Stimulated activated CD4-positive, alpha-beta T cell treated with anti-CD3 and anti-CD28 coated beads, Interleukin-1b, Interleukin-23, amount 100 ng/mL, for 1 hour (primary cell): ENCODE measurements around the gene LSS.
"Not testable (repeated sequence)": the region's sequence is repeated elsewhere in the genome, so short reads cannot be mapped to it uniquely, and the experiment has no call there.

Experiments
- DNase-seq, 2 donors: peaks; one replicate each; pipeline ENCODE4 v3.0.0-alpha.2; 2020; ENCODE audit warnings: low read depth in 2 of 2

LSS gene

GRCh38 chr21:46205166-46205565 lies 23.4 kb downstream of the LSS start:
- DNase-seq, result no peak

GRCh38 chr21:46203203-46203600 lies 25.4 kb downstream of the LSS start:
- no peak for DNase-seq

GRCh38 chr21:46202592-46203202 lies 25.9 kb downstream of the LSS start:
- DNase-seq, result no peak

DNA sequence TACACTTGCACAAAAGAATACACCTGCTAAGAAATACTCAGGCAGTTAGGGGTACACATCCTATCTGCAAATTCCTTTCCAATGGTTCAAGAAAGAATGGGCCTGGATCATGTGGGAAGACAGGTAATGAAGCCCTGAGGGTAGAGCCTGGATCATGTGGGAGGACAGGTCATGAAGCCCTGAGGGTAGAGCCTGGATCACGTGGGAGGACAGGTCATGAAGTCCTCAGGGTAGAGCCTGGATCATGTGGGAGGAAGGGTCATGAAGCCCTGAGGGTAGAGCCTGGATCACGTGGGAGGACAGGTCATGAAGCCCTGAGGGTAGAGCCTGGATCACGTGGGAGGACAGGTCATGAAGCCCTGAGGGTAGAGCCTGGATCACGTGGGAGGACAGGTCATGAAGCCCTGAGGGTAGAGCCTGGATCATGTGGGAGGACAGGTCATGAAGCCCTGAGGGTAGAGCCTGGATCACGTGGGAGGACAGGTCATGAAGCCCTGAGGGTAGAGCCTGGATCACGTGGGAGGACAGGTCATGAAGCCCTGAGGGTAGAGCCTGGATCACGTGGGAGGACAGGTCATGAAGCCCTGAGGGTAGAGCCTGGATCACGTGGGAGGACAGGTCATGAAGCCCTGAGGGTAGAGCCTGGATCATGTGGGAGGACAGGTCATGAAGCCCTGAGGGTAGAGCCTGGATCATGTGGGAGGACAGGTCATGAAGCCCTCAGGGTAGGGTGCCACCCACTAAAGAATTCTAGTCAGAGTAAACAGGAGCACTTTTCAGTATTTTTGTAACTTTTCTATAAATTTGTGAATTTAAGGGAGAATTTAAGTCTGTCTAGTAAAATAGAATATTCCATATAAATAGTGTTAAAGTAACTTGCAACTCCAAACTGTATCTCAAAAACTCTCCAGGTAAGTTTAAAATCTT lies 27.4 kb downstream of the LSS start:
- DNase-seq, result not testable (repeated sequence)

GRCh38 chr21:46199436-46200373 lies 28.9 kb downstream of the LSS start:
- no peak for DNase-seq

DNA sequence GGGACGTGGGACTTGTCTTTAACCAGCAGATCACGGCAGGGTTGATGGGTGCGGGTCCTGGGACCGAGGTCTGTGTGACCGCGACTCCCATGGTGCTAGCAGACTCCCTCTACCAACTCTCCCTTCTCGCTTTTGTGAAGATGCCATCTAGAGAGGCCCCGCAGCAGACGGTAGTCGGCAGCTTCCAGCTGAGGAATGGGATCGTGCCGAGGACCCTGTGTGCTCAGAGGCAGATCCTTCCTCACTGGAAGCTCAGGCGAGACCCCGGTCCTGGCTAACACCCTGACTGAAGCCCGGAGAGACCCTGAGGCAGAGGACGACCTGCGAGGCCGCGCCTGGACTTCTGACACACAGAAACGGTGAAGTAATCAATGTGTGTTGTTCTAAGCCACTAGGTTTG lies 31.8 kb downstream of the LSS start:
- no peak for DNase-seq

DNA sequence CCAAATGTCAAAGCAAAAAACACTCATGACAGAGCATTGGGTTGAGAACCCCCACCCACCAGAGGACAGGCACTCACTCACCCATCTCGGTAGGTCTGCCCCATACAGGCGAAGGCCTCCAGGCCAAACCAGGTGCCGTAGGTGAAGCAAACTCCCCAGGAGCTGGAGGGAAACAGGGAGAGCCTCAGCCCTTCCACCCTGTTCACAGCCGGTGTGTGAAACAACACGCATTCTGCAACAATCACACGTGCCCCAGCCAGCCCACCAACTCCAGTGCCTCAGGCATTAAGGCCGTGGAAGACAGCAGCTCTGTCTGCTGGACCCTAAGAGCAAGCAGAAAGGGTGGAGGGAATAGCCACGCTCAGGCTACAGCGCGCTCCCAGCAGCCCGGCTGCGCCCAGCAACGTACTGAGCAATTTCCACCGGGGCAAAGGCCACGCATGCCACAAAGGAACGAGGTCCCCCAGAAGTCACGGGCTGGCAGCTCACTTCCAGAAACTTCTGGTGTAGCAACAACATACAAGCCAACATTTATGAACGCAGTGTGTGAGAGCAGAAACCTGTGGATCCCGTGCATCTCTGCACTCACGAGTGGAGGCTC lies 32.9 kb downstream of the LSS start:
- DNase-seq, result no peak

- no peak for DNase-seq
Measured at GRCh38 chr21:46194374-46195334, 33.9 kb downstream of the LSS start.

DNA sequence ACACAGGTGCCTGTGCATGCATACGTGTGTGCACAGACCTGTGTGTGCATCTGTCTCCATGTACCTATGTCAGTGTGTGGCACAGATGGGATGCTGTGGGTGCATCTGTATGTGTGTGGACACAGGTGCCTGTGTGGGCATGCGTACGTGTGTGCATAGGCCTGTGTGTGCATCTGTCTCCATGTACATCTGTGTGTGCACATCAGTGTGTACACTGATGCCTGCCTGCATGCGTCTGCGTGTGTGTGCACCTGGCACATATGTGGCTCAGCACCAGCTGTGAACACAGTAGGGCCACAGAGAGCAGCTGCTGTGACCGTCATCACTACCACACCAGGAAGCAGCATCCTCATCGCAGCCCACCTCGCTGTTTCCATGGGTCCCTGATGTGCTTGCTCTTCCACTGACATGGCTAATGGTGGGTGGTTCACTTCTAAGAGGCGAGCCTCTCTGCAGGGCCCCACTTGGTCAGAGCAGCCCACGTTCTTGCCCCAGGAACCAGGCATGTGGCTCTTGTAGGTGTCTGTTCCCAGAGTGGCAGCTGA lies 34.7 kb downstream of the LSS start:
- no peak for DNase-seq

DNA sequence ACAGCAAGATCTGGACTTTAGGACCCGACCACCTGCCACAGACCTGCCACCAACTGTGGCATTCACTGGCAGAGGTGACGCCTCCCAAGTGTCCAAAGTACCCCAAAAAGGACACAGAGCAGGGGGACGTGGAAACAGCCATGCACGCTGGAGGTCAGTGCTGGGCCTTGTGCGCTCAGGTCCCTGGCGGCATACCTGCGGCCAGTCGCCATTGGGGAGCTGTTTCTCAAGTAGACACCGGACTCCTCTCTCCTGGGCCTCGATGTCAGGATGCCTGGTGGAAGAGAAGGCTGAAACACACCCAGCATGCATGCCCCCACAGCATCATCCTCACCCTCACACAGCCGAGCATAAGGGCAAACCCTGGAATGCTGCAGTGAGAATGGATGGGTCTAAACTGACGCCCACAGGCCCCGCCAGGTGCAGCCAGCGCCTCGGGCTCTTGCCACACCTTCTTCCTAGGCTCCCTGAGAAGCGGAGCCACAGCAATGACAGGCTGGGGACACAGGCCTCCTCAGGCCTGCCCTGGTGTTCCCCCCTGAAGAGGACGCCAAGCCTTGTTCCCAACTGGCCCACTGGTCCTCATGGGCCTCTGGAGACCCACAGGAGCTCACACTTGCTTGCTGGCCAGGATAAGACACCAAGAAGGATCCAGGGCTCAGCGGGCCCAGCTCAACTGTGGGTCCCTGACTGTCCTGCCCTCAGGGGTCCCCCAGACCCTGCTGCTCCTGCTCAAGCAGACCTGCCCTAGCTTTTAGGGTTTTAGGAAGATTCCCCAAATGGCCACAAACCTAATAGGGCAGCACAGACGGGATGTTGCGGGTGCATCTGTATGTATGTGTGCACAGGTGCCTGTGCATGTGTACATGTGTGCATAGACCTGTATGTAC lies 36.6 kb downstream of the LSS start:
- DNase-seq, result no peak

- no peak for DNase-seq
Measured at GRCh38 chr21:46191257-46191685, 37.3 kb downstream of the LSS start.

DNA sequence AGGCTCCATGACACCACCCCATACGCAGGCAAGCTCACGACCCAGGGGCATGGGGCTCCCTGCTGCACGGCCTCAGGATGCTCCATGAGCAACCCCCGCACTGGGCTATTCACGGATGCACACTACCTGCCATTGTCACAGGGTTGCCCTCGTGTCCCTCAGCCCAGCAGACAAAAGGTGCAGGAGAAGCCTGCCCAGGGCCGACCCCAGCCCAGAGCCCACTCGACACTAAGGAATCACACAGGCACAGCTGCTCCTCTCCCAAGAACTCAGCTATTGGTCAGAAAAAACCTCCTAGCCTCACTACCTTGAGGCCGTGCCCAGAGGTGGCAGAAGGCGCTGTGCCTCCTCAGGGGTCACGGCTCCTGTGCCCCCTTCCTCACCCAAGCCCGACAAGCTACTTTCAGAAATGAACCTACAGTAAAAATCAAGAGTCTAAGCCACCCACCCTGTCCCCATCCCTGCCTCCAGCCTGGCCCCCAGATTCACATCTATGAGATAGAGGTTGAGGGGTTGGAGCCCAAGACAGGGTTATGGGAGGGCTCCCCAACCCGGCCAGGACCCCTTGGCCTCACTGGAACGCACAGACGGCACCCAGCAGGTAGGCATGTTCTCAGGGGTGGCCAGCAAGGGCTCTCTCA lies 38.0 kb downstream of the LSS start:
- no peak for DNase-seq

GRCh38 chr21:46189959-46190490 lies 38.5 kb downstream of the LSS start:
- DNase-seq, result no peak

DNA sequence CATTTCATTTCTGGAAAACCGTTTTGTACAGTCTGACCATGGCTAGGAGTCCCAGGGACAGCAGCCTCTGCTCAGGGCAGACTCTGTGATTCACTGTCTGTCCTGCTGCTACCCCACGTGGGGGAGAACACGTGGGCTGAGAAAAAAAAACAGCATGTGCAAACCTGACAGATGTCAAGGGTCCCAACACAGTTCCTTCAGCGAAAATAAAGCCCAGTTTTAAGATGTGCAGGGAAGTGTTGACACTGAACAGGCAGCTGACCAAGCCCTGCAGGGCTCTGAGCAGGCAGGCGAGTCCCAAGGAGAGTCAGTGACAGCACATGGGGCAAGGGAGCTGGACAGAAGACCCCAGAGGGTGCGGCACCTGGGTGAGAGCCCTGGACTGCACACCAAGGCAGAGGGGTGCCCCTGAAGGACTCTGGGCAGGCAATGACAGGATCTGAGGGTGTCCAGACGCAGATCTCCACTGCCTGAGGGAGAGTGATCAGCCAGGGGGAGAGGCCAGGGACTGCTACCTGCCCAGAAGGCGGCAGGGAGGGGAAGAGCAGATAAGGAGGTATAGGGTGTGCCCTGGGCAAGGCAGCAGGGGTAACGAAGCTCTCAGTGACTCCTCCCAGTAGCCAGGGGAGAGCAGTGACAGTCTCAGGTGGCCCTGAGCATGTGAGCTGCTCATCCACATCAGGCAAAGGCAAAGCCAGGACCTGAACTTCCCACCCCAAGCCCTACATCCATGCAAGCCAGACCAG lies 39.2 kb downstream of the LSS start:
- no peak for DNase-seq

DNA sequence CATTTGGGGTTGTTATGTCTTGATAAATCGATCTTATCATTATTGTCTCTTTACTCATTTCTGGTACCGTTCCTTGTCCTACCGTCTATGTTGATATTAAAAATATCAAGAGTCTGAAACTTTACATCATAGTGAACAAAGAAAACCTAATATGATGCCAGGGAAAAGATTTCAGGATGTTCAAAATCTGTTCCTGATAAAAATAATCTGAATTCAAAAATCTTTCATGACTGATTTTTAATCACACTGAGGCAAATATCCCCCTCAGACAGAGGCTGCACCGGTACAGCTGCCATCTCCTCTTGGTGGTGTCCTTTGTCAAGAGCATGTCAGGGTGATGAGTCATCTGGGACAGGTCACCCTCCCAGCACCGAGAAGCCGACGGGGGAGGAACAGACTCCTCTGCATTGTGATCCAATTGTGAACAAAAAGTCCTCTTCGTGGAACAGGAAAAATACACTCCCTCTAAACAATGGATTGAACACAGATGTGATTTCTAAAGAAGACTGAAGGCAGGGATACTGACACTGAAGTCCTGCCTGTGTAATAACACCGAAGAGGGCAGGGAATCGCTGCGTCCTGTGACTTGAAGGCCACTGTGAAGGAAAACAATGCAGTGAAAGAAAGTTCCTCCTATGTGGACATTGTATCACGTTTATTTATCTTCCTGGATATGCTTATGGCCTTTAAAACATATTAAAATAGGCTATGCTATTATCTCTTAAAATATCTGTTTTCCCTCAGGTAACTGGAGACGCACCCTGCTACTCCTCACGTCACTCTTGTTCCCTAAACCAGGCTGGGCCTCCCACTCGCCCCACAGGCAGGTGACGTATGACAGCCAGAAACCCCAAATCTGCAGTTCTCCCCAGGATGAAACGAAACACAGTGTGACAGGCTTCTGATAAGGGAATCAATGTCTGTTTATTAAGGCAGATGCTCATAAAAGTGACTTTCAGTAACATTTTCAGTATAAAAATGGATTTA lies 40.1 kb downstream of the LSS start:
- no peak for DNase-seq

DNA sequence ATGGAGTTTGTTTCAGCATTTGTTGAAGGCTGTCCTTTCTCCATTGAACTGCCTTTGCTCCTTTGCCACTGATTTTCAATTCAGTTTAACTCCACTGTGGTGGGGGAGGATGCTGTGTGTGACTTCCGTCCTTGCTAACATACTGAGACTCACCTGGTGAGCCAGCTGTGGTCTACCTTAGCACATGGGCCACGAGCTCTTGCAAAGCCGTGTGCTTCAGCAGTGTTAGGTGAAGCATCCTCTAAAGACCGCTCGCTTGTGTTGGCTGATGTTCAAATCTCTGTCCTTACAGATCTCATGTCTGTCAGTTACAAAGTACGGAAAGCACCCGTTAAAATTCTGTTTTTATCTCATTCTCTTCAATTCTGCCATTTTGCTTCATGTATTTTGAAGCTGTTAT lies 40.8 kb downstream of the LSS start:
- DNase-seq, result no peak
